Neural cell (in vitro differentiated cells): ENCODE data around the gene TSPEAR.

Experiments used
- EP300 ChIP-seq: fragments of 450-650 bp; conservative IDR thresholded peaks from 2 replicates; pipeline ENCODE4 v1.6.1; 2014; ENCODE audit warnings: antibody characterized with exemption, mild to moderate bottlenecking, moderate library complexity; ENCODE audit not compliant: poor library complexity, severe bottlenecking
- EZH2 ChIP-seq: fragments of 200-600, 300-800 bp; shearing (Covaris generic), sonication (generic); IDR thresholded peaks from 2 replicates; pipeline ENCODE4 v1.6.1; 2014; ENCODE audit warnings: antibody characterized with exemption, low read length, borderline replicate concordance, mild to moderate bottlenecking; ENCODE audit not compliant: insufficient read depth, poor library complexity, severe bottlenecking
- MXI1 ChIP-seq: fragments of 450-650 bp; conservative IDR thresholded peaks from 2 replicates; pipeline ENCODE4 v1.6.1; 2014; ENCODE audit warnings: antibody characterized with exemption, mild to moderate bottlenecking; ENCODE audit not compliant: poor library complexity, severe bottlenecking
- POLR2AphosphoS5 ChIP-seq: IDR thresholded peaks from 2 replicates; pipeline ENCODE4 v1.6.1; 2012
- SMC3 ChIP-seq: fragments of 450-650 bp; conservative IDR thresholded peaks from 2 replicates; pipeline ENCODE4 v1.6.1; 2014; ENCODE audit warnings: antibody characterized with exemption, mild to moderate bottlenecking, moderate library complexity; ENCODE audit not compliant: poor library complexity
- TAF1 ChIP-seq: IDR thresholded peaks from 2 replicates; pipeline ENCODE4 v1.6.1; 2012; ENCODE audit warnings: low read depth
- TF ChIP-seq, protein P1 (sequence below): fragments of 450-650 bp; IDR thresholded peaks from 2 replicates; pipeline ENCODE4 v1.5.1; 2014; ENCODE audit warnings: antibody characterized with exemption, mild to moderate bottlenecking, moderate library complexity; ENCODE audit not compliant: poor library complexity, severe bottlenecking

DNA sequence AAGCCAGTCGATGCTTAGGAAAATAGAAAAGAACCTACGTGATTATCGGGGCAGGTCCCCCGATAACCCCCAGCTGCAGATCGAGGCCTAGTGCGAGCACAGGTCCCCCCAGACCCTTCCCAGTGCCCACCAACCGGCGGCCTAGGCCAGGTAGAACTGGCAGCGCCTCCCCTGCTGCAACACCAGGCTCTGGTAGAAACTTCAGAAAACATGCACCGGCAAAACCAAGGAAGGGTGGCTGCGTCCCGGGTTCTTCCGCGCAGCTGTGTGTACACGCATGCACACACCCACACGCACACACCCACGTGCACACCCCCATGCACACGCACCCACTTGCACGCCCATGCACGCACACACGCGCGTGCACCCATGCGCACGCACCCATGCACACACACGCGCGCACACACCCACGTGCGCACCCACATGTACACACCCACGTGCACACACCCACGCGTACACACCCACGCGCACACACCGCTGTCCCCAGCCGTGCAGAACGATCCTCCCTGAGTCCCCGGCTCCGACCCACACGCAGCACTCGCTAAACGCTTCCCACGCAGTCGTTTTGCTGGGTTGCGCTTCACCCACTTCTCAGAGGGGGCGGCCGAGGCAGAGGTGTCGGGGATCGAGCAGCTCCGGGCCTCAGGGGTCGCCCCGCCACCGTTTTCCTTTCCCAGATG lies 5.2 kb downstream of the TSPEAR start:
- TF ChIP-seq, protein P1, sequence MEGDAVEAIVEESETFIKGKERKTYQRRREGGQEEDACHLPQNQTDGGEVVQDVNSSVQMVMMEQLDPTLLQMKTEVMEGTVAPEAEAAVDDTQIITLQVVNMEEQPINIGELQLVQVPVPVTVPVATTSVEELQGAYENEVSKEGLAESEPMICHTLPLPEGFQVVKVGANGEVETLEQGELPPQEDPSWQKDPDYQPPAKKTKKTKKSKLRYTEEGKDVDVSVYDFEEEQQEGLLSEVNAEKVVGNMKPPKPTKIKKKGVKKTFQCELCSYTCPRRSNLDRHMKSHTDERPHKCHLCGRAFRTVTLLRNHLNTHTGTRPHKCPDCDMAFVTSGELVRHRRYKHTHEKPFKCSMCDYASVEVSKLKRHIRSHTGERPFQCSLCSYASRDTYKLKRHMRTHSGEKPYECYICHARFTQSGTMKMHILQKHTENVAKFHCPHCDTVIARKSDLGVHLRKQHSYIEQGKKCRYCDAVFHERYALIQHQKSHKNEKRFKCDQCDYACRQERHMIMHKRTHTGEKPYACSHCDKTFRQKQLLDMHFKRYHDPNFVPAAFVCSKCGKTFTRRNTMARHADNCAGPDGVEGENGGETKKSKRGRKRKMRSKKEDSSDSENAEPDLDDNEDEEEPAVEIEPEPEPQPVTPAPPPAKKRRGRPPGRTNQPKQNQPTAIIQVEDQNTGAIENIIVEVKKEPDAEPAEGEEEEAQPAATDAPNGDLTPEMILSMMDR: no peak
- TF ChIP-seq EZH2: no peak
- TF ChIP-seq POLR2AphosphoS5: no peak
- no peak for TF ChIP-seq TAF1
- TF ChIP-seq MXI1: peak; percentile 28
- no peak for TF ChIP-seq EP300
- TF ChIP-seq SMC3: no peak
